Measurements from ENCODE around the gene SLC37A3.

SLC37A3 gene

GRCh38 chr7:140397784-140398750 is at the start of gene SLC37A3:
Gene SLC37A3, minus strand, starts transcription at chr7:140398530. Its CDS starts 16,004 bp downstream, at chr7:140382526.
- DNase-seq (ENCODE audit: low read depth), result peak; percentile 87
- TF ChIP-seq CTCF (IDR thresholded peaks at IDR 0.05; ENCODE audit: insufficient read depth, low read depth, low read length, missing control alignments), result no peak
- H3K4me3 ChIP-seq (ENCODE audit: low read depth, low read length), result peak within 1 kb of the TSS; percentile 98

GRCh38 chr7:140447841-140448240 is 49.5 kb upstream of the SLC37A3 start:
- no peak overlapping the region for H3K4me3 ChIP-seq (ENCODE audit: low read depth, low read length)
- no peak for TF ChIP-seq CTCF (IDR thresholded peaks at IDR 0.05; ENCODE audit: insufficient read depth, low read depth, low read length, missing control alignments)
- no peak for DNase-seq (ENCODE audit: low read depth)

GRCh38 chr7:140446467-140446866 is 48.1 kb upstream of the SLC37A3 start:
- H3K4me3 ChIP-seq (ENCODE audit: low read depth, low read length), result no peak overlapping the region
- DNase-seq (ENCODE audit: low read depth), result no peak
- TF ChIP-seq CTCF (IDR thresholded peaks at IDR 0.05; ENCODE audit: insufficient read depth, low read depth, low read length, missing control alignments), result no peak

- DNase-seq (ENCODE audit: low read depth), result no peak
- no peak for TF ChIP-seq CTCF (IDR thresholded peaks at IDR 0.05; ENCODE audit: insufficient read depth, low read depth, low read length, missing control alignments)
Observed at GRCh38 chr7:140441519-140441918, 43.2 kb upstream of the SLC37A3 start.

GRCh38 chr7:140440593-140440992 is 42.3 kb upstream of the SLC37A3 start:
- H3K4me3 ChIP-seq (ENCODE audit: low read depth, low read length), result no peak overlapping the region
- no peak for TF ChIP-seq CTCF (IDR thresholded peaks at IDR 0.05; ENCODE audit: insufficient read depth, low read depth, low read length, missing control alignments)
- no peak for DNase-seq (ENCODE audit: low read depth)

More at GRCh38 chr7:140441519-140441918, 43.2 kb upstream of the SLC37A3 start:
- no peak overlapping the region for H3K4me3 ChIP-seq (ENCODE audit: low read depth, low read length)

GRCh38 chr7:140439359-140439758 is 41.0 kb upstream of the SLC37A3 start:
- DNase-seq (ENCODE audit: low read depth), result peak; percentile 9
- H3K4me3 ChIP-seq (ENCODE audit: low read depth, low read length), result no peak overlapping the region
- TF ChIP-seq CTCF (IDR thresholded peaks at IDR 0.05; ENCODE audit: insufficient read depth, low read depth, low read length, missing control alignments), result no peak

All from GM12865 (cell line).